ENCODE data around the gene ALOX12B.

DNA sequence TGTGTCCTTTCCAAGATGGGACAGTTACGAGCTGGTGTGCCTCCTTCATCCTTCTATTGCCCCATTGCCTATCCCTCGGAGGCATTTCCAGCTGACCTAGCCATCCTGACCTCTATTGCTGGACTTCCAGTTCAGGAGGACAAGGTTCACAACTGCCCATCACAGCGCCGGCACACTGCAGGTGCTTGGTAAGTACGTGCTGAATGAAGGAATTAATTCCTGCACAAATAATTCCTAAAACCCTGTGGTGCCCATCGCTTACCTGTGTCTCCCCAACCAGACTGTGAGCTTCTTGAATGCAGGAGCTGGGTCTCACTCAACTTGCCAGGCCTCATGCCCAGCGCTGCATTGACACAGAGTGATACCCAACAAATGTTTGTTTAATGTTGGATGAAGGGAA lies 35.7 kb downstream of the ALOX12B start:
- TF ChIP-seq, protein P1, sequence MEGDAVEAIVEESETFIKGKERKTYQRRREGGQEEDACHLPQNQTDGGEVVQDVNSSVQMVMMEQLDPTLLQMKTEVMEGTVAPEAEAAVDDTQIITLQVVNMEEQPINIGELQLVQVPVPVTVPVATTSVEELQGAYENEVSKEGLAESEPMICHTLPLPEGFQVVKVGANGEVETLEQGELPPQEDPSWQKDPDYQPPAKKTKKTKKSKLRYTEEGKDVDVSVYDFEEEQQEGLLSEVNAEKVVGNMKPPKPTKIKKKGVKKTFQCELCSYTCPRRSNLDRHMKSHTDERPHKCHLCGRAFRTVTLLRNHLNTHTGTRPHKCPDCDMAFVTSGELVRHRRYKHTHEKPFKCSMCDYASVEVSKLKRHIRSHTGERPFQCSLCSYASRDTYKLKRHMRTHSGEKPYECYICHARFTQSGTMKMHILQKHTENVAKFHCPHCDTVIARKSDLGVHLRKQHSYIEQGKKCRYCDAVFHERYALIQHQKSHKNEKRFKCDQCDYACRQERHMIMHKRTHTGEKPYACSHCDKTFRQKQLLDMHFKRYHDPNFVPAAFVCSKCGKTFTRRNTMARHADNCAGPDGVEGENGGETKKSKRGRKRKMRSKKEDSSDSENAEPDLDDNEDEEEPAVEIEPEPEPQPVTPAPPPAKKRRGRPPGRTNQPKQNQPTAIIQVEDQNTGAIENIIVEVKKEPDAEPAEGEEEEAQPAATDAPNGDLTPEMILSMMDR (IDR thresholded peaks at IDR 0.05), result no peak
- no peak for TF ChIP-seq POLR2A (IDR thresholded peaks at IDR 0.05)

Data from thyroid gland (tissue), 4 donors.